HG03159 (cell line): Measurements from ENCODE around the gene TAF11L8.
"Not testable (repeated sequence)": the region's sequence is repeated elsewhere in the genome, so short reads cannot be mapped to it uniquely, and the experiment has no call there.

Source experiments
- ATAC-seq: cut with Tn5 transposase; IDR thresholded peaks from one replicate; pipeline ENCODE4 v1.9.1; 2021; ENCODE audit warnings: mild to moderate bottlenecking, moderate library complexity; ENCODE audit not compliant: unreplicated experiment

Gene TAF11L8

DNA sequence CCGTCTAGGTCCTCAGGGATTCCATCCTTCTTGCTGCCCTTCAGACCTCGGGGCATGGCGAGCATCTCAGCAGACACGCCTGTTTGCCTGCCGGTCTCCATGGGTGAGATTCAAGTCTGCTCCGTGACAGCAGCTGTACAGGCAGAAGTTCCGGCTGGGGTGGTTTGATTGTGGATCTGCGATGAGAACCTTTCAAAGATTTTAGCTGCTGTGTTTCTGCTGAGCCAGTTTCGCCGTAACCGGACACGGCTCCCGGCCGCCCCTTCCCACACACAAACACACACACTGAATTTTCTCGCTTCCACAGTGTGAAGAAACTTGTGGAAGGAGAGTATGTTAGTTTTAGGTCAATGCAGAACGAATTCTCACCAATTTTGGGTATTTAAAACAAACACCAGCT, at the start of gene TAF11L8:
TAF11L8 (minus strand) TSS at position 101 of the 400 bp plus-strand sequence.
- not testable (repeated sequence) for ATAC-seq

DNA sequence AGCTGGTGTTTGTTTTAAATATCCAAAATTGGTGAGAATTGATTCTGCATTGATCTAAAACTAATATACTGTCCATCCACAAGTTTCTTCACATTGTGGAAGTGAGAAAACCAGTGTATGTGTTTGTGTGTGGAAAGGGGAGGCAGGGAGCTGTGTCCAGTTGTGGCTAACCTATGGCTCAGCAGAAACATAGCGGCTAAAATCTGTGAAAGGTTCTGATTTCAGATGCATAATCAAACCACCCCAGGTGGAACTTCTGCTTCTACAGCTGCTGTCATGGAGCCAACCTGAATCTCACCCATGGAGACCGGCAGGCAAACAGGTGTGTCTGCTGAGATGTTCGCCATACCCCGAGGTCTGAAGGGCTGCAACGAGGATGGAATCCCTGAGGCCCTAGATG, 43.4 kb upstream of the TAF11L8 start, which contains the start of gene TAF11L14:
TAF11L14 (plus strand) TSS at position 301 of the 400 bp plus-strand sequence.
- ATAC-seq, result no peak

GRCh38 chr5:17631788-17632187, 41.0 kb upstream of the TAF11L8 start, which contains the start of gene TAF11L13:
Gene TAF11L13 (plus strand): TSS chr5:17632088.
- not testable (repeated sequence) for ATAC-seq

GRCh38 chr5:17625686-17626085, 34.9 kb upstream of the TAF11L8 start:
- no peak for ATAC-seq

DNA sequence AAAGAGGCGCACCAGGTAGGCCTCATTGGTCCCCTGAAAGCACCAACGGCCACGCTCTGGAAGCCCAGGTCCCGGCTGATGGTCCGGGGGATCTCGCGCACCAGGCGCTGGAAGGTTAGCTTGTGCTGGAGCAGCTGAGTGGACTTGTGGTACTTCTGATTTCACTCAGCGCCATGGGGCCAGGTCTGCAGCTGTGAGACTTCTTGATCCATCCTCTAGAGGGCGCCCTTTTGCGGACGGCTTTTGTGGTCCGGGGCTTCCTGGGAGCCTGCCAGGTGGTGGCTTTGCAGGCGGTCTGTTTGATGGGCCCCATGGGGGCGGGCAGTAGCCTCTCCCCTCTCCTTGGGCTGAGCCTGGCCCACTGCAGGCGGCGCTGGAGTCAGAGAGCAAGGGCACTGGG, 29.9 kb upstream of the TAF11L8 start:
- ATAC-seq, result no peak

DNA sequence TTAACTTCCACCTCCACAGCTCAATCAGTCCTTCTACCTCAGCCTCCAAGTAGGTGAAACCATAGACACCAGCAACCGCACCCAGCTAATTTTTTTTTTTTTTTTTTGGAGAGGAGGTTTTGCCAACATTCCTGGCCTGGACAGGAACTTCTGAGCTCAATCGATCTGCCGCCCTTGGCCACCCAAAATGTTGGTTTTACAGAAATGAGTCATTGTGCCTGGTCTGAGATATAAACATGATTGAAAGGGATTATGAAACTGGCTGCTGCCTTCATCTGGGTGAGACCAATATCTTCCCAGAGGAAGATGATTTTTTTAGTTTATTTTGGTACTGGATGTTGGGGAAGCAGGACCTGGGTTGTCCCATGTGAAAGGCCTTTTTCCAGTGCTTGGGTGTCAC, 28.6 kb upstream of the TAF11L8 start:
- ATAC-seq, result no peak

GRCh38 chr5:17614872-17615605, 24.3 kb upstream of the TAF11L8 start:
- ATAC-seq, result no peak

GRCh38 chr5:17610092-17610491, 19.3 kb upstream of the TAF11L8 start, which contains the start of gene TAF11L12:
Gene TAF11L12 (plus strand): TSS chr5:17610392.
- not testable (repeated sequence) for ATAC-seq

DNA sequence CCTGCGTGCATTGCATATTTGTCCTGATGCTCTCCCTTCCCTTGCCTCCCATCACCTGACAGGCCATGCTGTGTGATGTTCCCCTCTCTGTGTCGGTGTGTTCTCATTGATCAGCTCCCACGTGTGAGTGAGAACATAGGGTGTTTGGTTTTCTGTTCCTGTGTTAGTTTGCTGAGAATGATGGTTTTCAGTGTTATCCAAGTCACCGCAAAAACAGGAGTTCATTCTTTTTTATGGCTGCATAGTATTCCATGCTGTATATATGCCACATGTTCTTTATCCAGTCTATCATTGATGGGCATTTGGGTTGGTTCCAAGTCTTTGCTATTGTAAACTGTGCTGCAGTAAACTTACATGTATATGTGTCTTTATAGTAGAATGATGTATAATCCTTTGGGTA, 16.7 kb upstream of the TAF11L8 start:
- ATAC-seq, result not testable (repeated sequence)

- no peak for ATAC-seq
These were observed 14.2 kb upstream of the TAF11L8 start for GRCh38 chr5:17604951-17605350.

DNA sequence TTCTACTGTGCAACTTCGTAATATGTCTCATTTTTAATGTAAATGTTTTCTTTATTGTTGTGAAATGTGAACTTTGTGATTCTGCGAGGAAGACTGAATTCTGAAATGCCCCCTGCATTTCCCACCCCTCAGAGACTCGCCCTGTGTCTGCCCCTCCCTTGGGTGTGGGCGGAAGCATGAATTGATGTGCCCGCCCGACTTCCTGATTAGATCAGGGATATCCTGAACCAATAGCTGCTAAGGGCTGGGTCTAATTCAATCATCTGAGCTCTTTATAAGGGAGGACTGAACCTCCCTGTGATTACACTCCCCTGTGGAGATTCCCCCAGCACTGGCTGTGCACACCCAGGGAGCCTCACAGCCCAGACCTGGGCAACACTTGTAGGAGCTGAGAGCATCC, 13.1 kb upstream of the TAF11L8 start, which contains the start of gene TAF11L11:
TAF11L11 (plus strand) TSS at position 304 of the 400 bp plus-strand sequence.
- ATAC-seq, result not testable (repeated sequence)

DNA sequence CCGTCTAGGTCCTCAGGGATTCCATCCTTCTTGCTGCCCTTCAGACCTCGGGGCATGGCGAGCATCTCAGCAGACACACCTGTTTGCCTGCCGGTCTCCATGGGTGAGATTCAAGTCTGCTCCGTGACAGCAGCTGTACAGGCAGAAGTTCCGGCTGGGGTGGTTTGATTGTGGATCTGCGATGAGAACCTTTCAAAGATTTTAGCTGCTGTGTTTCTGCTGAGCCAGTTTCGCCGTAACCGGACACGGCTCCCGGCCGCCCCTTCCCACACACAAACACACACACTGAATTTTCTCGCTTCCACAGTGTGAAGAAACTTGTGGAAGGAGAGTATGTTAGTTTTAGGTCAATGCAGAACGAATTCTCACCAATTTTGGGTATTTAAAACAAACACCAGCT, 7.0 kb upstream of the TAF11L8 start, which contains the start of gene TAF11L10:
TAF11L10 (minus strand) TSS at position 101 of the 400 bp plus-strand sequence.
- ATAC-seq, result not testable (repeated sequence)

- not testable (repeated sequence) for ATAC-seq
These were observed 3.5 kb upstream of the TAF11L8 start, which contains the start of gene TAF11L9 for GRCh38 chr5:17594255-17594654. Gene TAF11L9 (minus strand): TSS chr5:17594394.

DNA sequence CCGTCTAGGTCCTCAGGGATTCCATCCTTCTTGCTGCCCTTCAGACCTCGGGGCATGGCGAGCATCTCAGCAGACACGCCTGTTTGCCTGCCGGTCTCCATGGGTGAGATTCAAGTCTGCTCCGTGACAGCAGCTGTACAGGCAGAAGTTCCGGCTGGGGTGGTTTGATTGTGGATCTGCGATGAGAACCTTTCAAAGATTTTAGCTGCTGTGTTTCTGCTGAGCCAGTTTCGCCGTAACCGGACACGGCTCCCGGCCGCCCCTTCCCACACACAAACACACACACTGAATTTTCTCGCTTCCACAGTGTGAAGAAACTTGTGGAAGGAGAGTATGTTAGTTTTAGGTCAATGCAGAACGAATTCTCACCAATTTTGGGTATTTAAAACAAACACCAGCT, 5.1 kb downstream of the TAF11L8 start, which contains the start of gene TAF11L7:
TAF11L7 (minus strand) TSS at position 101 of the 400 bp plus-strand sequence.
- ATAC-seq, result not testable (repeated sequence)
